ENCODE data around the gene PTEN. TPM values are rescaled to one million over a fixed set of nuclear protein-coding genes. Genes with fewer than 3 reads are reported as not detected.
"Not testable (repeated sequence)": the region's sequence is repeated elsewhere in the genome, so short reads cannot be mapped to it uniquely, and the experiment has no call there.

PTEN gene
- total RNA-seq, 1 experiment from 2014 or later: 281 TPM

- no peaks in the 10 kb centered on the region for H3K79me2 ChIP-seq (ENCODE audit: low read length)
- no peak overlapping the region for H3K4me2 ChIP-seq (ENCODE audit: low read depth, low read length, poor library complexity, severe bottlenecking)
- H3K36me3 ChIP-seq (ENCODE audit: insufficient read depth, low read length): no peaks in the 10 kb centered on the region
- H3K9me2 ChIP-seq (replicated peaks; ENCODE audit: insufficient read depth, low read length): no peaks in the 10 kb centered on the region
- H3K9ac ChIP-seq (ENCODE audit: low read length): no peak overlapping the region
- no peak overlapping the region for H2AFZ ChIP-seq (ENCODE audit: low read length)
- no peaks in the 10 kb centered on the region for H3K27me3 ChIP-seq (ENCODE audit: low read length)
- no peaks in the 10 kb centered on the region for H3K9me3 ChIP-seq (ENCODE audit: low read length)
- no peaks in the 10 kb centered on the region for H3K4me1 ChIP-seq (ENCODE audit: low read length)
- no peaks in the 10 kb centered on the region for H4K20me1 ChIP-seq (ENCODE audit: insufficient read depth, low read depth, low read length)
- no peak overlapping the region for H3K27ac ChIP-seq (ENCODE audit: low read length)
- H3K4me3 ChIP-seq (ENCODE audit: low read length): no peak overlapping the region
- no peak for DNase-seq
Observed at GRCh38 chr10:87842776-87843497, 20.5 kb upstream of the PTEN start.

- H4K20me1 ChIP-seq (ENCODE audit: insufficient read depth, low read depth, low read length): no peaks in the 10 kb centered on the region
- DNase-seq: no peak
- H3K4me3 ChIP-seq (ENCODE audit: low read length): no peak overlapping the region
- H3K27me3 ChIP-seq (ENCODE audit: low read length): no peaks in the 10 kb centered on the region
- H3K9me3 ChIP-seq (ENCODE audit: low read length): no peaks in the 10 kb centered on the region
- H3K36me3 ChIP-seq (ENCODE audit: insufficient read depth, low read length): no peaks in the 10 kb centered on the region
- H2AFZ ChIP-seq (ENCODE audit: low read length): no peak overlapping the region
- H3K9me2 ChIP-seq (replicated peaks; ENCODE audit: insufficient read depth, low read length): no peaks in the 10 kb centered on the region
- H3K4me2 ChIP-seq (ENCODE audit: low read depth, low read length, poor library complexity, severe bottlenecking): no peak overlapping the region
- no peak overlapping the region for H3K27ac ChIP-seq (ENCODE audit: low read length)
- H3K4me1 ChIP-seq (ENCODE audit: low read length): no peaks in the 10 kb centered on the region
- H3K9ac ChIP-seq (ENCODE audit: low read length): no peak overlapping the region
- H3K79me2 ChIP-seq (ENCODE audit: low read length): no peaks in the 10 kb centered on the region
Observed at GRCh38 chr10:87843714-87844113, 19.7 kb upstream of the PTEN start.

- no peaks in the 10 kb centered on the region for H3K9me2 ChIP-seq (replicated peaks; ENCODE audit: insufficient read depth, low read length)
- H3K79me2 ChIP-seq (ENCODE audit: low read length): no peaks in the 10 kb centered on the region
- no peak overlapping the region for H3K27ac ChIP-seq (ENCODE audit: low read length)
- DNase-seq: no peak
- no peaks in the 10 kb centered on the region for H3K36me3 ChIP-seq (ENCODE audit: insufficient read depth, low read length)
- H3K9ac ChIP-seq (ENCODE audit: low read length): no peak overlapping the region
- no peaks in the 10 kb centered on the region for H3K27me3 ChIP-seq (ENCODE audit: low read length)
- H3K9me3 ChIP-seq (ENCODE audit: low read length): no peaks in the 10 kb centered on the region
- H3K4me3 ChIP-seq (ENCODE audit: low read length): no peak overlapping the region
- H4K20me1 ChIP-seq (ENCODE audit: insufficient read depth, low read depth, low read length): no peaks in the 10 kb centered on the region
- H3K4me2 ChIP-seq (ENCODE audit: low read depth, low read length, poor library complexity, severe bottlenecking): no peak overlapping the region
- H3K4me1 ChIP-seq (ENCODE audit: low read length): no peaks in the 10 kb centered on the region
- H2AFZ ChIP-seq (ENCODE audit: low read length): no peak overlapping the region
Observed at GRCh38 chr10:87844837-87845623, 18.4 kb upstream of the PTEN start.

- Histone ChIP-seq H3K27me3 (ENCODE audit: low read length) (no peaks in the 10 kb centered on the region), H3K27ac (ENCODE audit: low read length) (no peak overlapping the region), H2AFZ (ENCODE audit: low read length) (no peak overlapping the region), H3K4me2 (ENCODE audit: low read depth, low read length, poor library complexity, severe bottlenecking) (no peak overlapping the region), H3K9ac (ENCODE audit: low read length) (no peak overlapping the region), H3K9me3 (ENCODE audit: low read length) (no peaks in the 10 kb centered on the region), H3K9me2 (replicated peaks; ENCODE audit: insufficient read depth, low read length) (no peaks in the 10 kb centered on the region), H4K20me1 (ENCODE audit: insufficient read depth, low read depth, low read length) (no peaks in the 10 kb centered on the region), H3K79me2 (ENCODE audit: low read length) (no peaks in the 10 kb centered on the region), H3K4me1 (ENCODE audit: low read length) (peaks cover 2% of the 10 kb centered on the region), H3K36me3 (ENCODE audit: insufficient read depth, low read length) (no peaks in the 10 kb centered on the region), H3K4me3 (ENCODE audit: low read length) (no peak overlapping the region)
- DNase-seq: no peak
Observed at GRCh38 chr10:87845624-87845998, 17.8 kb upstream of the PTEN start.

- no peaks in the 10 kb centered on the region for H3K79me2 ChIP-seq (ENCODE audit: low read length)
- H3K9ac ChIP-seq (ENCODE audit: low read length): no peak overlapping the region
- H3K9me2 ChIP-seq (replicated peaks; ENCODE audit: insufficient read depth, low read length): no peaks in the 10 kb centered on the region
- peaks cover 5% of the 10 kb centered on the region for H3K4me1 ChIP-seq (ENCODE audit: low read length)
- H3K4me3 ChIP-seq (ENCODE audit: low read length): no peak overlapping the region
- DNase-seq: no peak
- no peak overlapping the region for H3K27ac ChIP-seq (ENCODE audit: low read length)
- H3K4me2 ChIP-seq (ENCODE audit: low read depth, low read length, poor library complexity, severe bottlenecking): no peak overlapping the region
- H3K9me3 ChIP-seq (ENCODE audit: low read length): no peaks in the 10 kb centered on the region
- no peak overlapping the region for H2AFZ ChIP-seq (ENCODE audit: low read length)
- no peaks in the 10 kb centered on the region for H3K36me3 ChIP-seq (ENCODE audit: insufficient read depth, low read length)
- H3K27me3 ChIP-seq (ENCODE audit: low read length): no peaks in the 10 kb centered on the region
- no peaks in the 10 kb centered on the region for H4K20me1 ChIP-seq (ENCODE audit: insufficient read depth, low read depth, low read length)
Observed at GRCh38 chr10:87846023-87846422, 17.4 kb upstream of the PTEN start.

- H3K27me3 ChIP-seq (ENCODE audit: low read length); H3K9me3 ChIP-seq (ENCODE audit: low read length); DNase-seq; H3K4me1 ChIP-seq (ENCODE audit: low read length); H3K27ac ChIP-seq (ENCODE audit: low read length); H3K9me2 ChIP-seq (replicated peaks; ENCODE audit: insufficient read depth, low read length); H4K20me1 ChIP-seq (ENCODE audit: insufficient read depth, low read depth, low read length); H3K9ac ChIP-seq (ENCODE audit: low read length); H2AFZ ChIP-seq (ENCODE audit: low read length); H3K4me2 ChIP-seq (ENCODE audit: low read depth, low read length, poor library complexity, severe bottlenecking); H3K79me2 ChIP-seq (ENCODE audit: low read length); H3K36me3 ChIP-seq (ENCODE audit: insufficient read depth, low read length); H3K4me3 ChIP-seq (ENCODE audit: low read length): not testable (repeated sequence)
Observed at GRCh38 chr10:87846711-87847110, 16.7 kb upstream of the PTEN start.

- Histone ChIP-seq H3K27ac (ENCODE audit: low read length) (no peak overlapping the region), H3K9ac (ENCODE audit: low read length) (no peak overlapping the region), H3K9me2 (replicated peaks; ENCODE audit: insufficient read depth, low read length) (no peaks in the 10 kb centered on the region), H3K36me3 (ENCODE audit: insufficient read depth, low read length) (no peaks in the 10 kb centered on the region), H3K27me3 (ENCODE audit: low read length) (no peaks in the 10 kb centered on the region), H2AFZ (ENCODE audit: low read length) (no peak overlapping the region), H4K20me1 (ENCODE audit: insufficient read depth, low read depth, low read length) (no peaks in the 10 kb centered on the region), H3K4me1 (ENCODE audit: low read length) (peaks cover 9% of the 10 kb centered on the region), H3K4me2 (ENCODE audit: low read depth, low read length, poor library complexity, severe bottlenecking) (no peak overlapping the region), H3K4me3 (ENCODE audit: low read length) (no peak overlapping the region), H3K9me3 (ENCODE audit: low read length) (no peaks in the 10 kb centered on the region), H3K79me2 (ENCODE audit: low read length) (no peaks in the 10 kb centered on the region)
- no peak for DNase-seq
Observed at GRCh38 chr10:87847550-87847949, 15.9 kb upstream of the PTEN start.

GRCh38 chr10:87849001-87849400, 14.4 kb upstream of the PTEN start:
- no peaks in the 10 kb centered on the region for H3K79me2 ChIP-seq (ENCODE audit: low read length)
- DNase-seq: no peak
- no peaks in the 10 kb centered on the region for H3K27me3 ChIP-seq (ENCODE audit: low read length)
- H3K9ac ChIP-seq (ENCODE audit: low read length): no peak overlapping the region
- H3K4me1 ChIP-seq (ENCODE audit: low read length): peaks cover 9% of the 10 kb centered on the region
- H3K4me3 ChIP-seq (ENCODE audit: low read length): no peak overlapping the region
- H3K36me3 ChIP-seq (ENCODE audit: insufficient read depth, low read length): no peaks in the 10 kb centered on the region
- no peaks in the 10 kb centered on the region for H3K9me2 ChIP-seq (replicated peaks; ENCODE audit: insufficient read depth, low read length)
- no peak overlapping the region for H3K4me2 ChIP-seq (ENCODE audit: low read depth, low read length, poor library complexity, severe bottlenecking)
- no peak overlapping the region for H3K27ac ChIP-seq (ENCODE audit: low read length)
- H4K20me1 ChIP-seq (ENCODE audit: insufficient read depth, low read depth, low read length): no peaks in the 10 kb centered on the region
- H3K9me3 ChIP-seq (ENCODE audit: low read length): no peaks in the 10 kb centered on the region
- no peak overlapping the region for H2AFZ ChIP-seq (ENCODE audit: low read length)

Measured in Karpas-422 (cell line).